ENCODE data around the gene DNAH6. TPM values are rescaled to one million over a fixed set of nuclear protein-coding genes. Genes with fewer than 3 reads are reported as not detected.
A peak's percentile ranks its signal among the peaks of the same experiment; 100 is the strongest.

Gene DNAH6
- total RNA-seq, 6 experiments from 2014 or later, result 0.66 to 2.3 (median 1.3) TPM

- ATAC-seq (no peak), DNase-seq (no peak)
- Histone ChIP-seq H3K9me3 (no peaks in the 10 kb centered on the region), H3K36me3 (no peaks in the 10 kb centered on the region), H3K4me1 (no peaks in the 10 kb centered on the region), H3K27ac (no peak overlapping the region), H3K4me3 (no peak overlapping the region), H3K27me3 (no peaks in the 10 kb centered on the region)
- intact Hi-C loops (cut with DNase I), result no loop called here
- TF ChIP-seq CTCF (IDR thresholded peaks at IDR 0.05), result no peak
- TF ChIP-seq POLR2A (IDR thresholded peaks at IDR 0.05), result no peak
- 93% methylated on average over 6 of the region's 6 CpGs for WGBS (ENCODE audit: insufficient coverage, low coverage, low lambda C conversion rate, missing lambda C conversion rate)
Measured at GRCh38 chr2:84719434-84719833, 203.1 kb downstream of the DNAH6 start.

GRCh38 chr2:84723831-84724230 is 207.5 kb downstream of the DNAH6 start:
- Histone ChIP-seq H3K4me3 (no peak overlapping the region), H3K36me3 (no peaks in the 10 kb centered on the region), H3K9me3 (no peaks in the 10 kb centered on the region), H3K27me3 (no peaks in the 10 kb centered on the region), H3K27ac (no peak overlapping the region), H3K4me1 (no peaks in the 10 kb centered on the region)
- WGBS (ENCODE audit: insufficient coverage, low coverage, low lambda C conversion rate, missing lambda C conversion rate), result 68% methylated on average over 2 of the region's 2 CpGs
- TF ChIP-seq CTCF (IDR thresholded peaks at IDR 0.05) (no peak), POLR2A (IDR thresholded peaks at IDR 0.05) (no peak)
- intact Hi-C loops (cut with DNase I), result no loop called here
- ATAC-seq (no peak), DNase-seq (no peak)

GRCh38 chr2:84725717-84726116 is 209.4 kb downstream of the DNAH6 start:
- H3K36me3 ChIP-seq, result no peaks in the 10 kb centered on the region
- TF ChIP-seq POLR2A (IDR thresholded peaks at IDR 0.05) (no peak), CTCF (IDR thresholded peaks at IDR 0.05) (no peak)
- DNase-seq (no peak), ATAC-seq (peak in 3 of 4 donors; percentile 30 to 61 (median 51))
- H3K9me3 ChIP-seq, result no peaks in the 10 kb centered on the region
- no peak overlapping the region for H3K4me3 ChIP-seq
- no peaks in the 10 kb centered on the region for H3K4me1 ChIP-seq
- intact Hi-C loops (cut with DNase I), result no loop called here
- H3K27me3 ChIP-seq, result no peaks in the 10 kb centered on the region
- no CpG with 5 or more reads among the region's 1 CpG for WGBS (ENCODE audit: insufficient coverage, low coverage, low lambda C conversion rate, missing lambda C conversion rate)
- no peak overlapping the region for H3K27ac ChIP-seq

GRCh38 chr2:84727315-84727714 is 211.0 kb downstream of the DNAH6 start:
- intact Hi-C loops (cut with DNase I), result no loop called here
- H3K27ac ChIP-seq, result no peak overlapping the region
- peaks cover 0 to 4% (median 0%) of the 10 kb centered on the region in 4 donors for H3K4me1 ChIP-seq
- no peak overlapping the region for H3K4me3 ChIP-seq
- H3K27me3 ChIP-seq, result no peaks in the 10 kb centered on the region
- no peaks in the 10 kb centered on the region for H3K36me3 ChIP-seq
- ATAC-seq, result no peak
- no peaks in the 10 kb centered on the region for H3K9me3 ChIP-seq
- 100% methylated on average over 1 of the region's 1 CpG for WGBS (ENCODE audit: insufficient coverage, low coverage, low lambda C conversion rate, missing lambda C conversion rate)
- no peak for TF ChIP-seq POLR2A (IDR thresholded peaks at IDR 0.05)
- TF ChIP-seq CTCF (IDR thresholded peaks at IDR 0.05), result no peak
- no peak for DNase-seq

- Histone ChIP-seq H3K9me3 (no peaks in the 10 kb centered on the region), H3K4me1 (peaks cover 0 to 4% (median 0%) of the 10 kb centered on the region in 4 donors), H3K27ac (no peak overlapping the region), H3K4me3 (no peak overlapping the region), H3K27me3 (no peaks in the 10 kb centered on the region), H3K36me3 (no peaks in the 10 kb centered on the region)
- DNase-seq, result no peak
- TF ChIP-seq POLR2A (IDR thresholded peaks at IDR 0.05) (no peak), CTCF (IDR thresholded peaks at IDR 0.05) (no peak)
- ATAC-seq, result peak in 1 of 4 donors; percentile 24
- intact Hi-C loops (cut with DNase I), result no loop called here
- 63% methylated on average over 2 of the region's 2 CpGs for WGBS (ENCODE audit: insufficient coverage, low coverage, low lambda C conversion rate, missing lambda C conversion rate)
Measured at GRCh38 chr2:84729224-84729623, 212.9 kb downstream of the DNAH6 start.

Data from right lobe of liver (tissue), 6 donors.